UCSD-AML1 (cell line): Measurements from ENCODE around the gene KRT3.

Source experiments
- DNase-seq: peaks from one replicate; lab custom pipeline; 2025; ENCODE audit not compliant: unreplicated experiment; lab: John Stamatoyannopoulos, UW

The KRT3 gene

DNA sequence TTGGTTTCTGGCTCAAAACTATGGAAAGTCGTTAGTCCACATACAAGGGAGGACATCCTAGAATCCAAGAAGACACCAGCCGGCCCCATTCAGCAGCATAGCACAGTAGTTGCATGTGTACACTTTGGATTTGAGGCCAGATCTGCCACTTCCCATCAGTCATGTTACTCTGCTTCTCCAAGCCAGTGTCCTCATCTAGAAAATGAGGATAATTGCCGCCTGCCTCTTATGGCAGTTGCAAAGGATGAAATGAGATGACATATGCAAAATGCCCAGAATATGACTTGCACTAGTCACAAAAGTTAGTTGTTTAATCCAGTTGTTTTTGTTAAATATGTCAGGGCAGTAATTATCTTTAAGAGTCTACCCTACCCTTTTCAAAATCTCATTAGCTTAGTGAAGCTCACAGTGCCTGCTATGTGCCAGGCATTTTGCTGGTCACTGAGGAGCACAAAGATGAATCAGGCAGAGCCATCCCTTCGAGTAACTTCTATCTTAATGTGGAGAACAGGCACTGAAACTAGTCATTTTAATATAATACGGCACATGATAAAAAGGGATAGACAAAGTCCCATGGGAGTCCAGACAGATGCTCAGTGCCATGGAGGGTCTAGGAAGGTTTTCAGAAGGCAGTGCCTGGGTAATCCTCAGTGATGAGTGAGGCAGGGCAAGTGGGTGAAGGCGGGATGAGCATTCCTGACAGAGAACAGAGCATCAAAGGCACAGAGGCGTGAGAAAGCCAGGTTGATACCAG is 12.2 kb downstream of the KRT3 start:
- no peak for DNase-seq

DNA sequence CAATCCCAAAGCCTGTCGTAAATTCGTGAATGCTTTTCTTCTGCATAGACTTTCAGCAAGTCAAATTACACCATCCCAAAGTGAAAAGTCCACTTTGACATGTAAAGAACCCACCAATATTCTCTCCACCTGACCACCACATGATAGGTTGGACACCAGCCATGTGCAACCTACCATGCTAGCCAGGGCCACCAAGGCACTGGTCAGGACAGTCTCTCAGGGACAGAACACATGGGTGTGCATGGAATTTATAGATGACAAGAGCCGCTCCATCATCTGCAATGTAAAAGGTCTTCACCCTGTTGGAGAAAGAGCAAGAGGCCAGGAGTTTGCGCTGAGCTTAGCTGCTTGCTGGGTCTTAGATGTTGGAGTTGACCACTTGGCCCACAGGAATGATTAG is 13.4 kb downstream of the KRT3 start:
- DNase-seq = no peak

DNA sequence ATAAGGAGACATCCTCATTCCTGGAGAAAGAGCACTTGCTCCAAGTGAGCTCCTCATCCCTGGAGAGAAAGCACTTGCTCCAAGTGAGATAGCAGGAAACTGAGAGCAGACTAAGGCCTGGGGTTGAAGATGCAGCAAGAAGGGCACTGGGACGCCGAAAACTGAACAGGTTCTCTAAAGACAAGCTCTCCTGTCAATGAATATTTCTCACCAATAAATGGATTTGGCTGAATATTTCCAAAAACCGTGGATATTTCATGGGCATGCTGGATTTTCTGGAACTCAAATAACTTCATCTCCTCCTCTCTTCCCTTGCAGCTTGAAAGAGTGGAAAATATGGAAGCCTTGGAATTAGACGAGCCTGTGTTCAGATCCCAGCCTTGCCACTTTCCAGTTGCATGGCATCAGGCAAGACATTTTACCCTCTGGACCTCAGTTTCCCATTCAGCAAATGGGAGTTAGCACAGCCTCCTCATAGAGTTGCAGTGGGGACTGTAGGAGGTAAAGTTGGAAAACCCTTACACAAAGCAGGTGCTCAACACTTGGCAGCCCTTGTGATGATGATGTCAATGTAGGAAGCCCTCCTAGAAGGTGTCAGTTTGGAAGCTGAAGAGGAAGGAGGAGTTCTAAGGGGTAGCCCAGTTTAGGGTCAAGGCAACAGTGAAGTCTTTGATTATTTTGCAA is 14.4 kb downstream of the KRT3 start:
- DNase-seq = no peak

DNA sequence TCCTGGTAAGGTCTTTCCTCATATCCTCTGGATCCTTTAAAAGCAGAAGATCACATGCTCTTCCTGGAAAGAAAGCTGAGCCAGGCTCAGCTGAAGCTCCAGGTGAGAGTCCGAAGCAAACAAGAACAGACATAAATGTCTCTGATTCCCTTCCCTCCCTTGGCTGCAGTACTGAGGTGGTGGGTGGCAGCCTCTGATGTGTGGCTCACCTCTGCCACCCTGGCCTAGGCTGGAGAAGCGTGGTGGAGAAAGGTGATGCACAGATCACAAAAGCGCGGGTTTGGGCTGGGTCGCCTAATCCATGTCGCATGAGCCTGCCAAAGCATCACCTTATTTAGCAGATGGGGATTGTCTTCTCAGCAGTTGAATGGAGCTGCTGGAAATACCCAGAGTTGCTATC is 16.0 kb downstream of the KRT3 start:
- DNase-seq = no peak

DNA sequence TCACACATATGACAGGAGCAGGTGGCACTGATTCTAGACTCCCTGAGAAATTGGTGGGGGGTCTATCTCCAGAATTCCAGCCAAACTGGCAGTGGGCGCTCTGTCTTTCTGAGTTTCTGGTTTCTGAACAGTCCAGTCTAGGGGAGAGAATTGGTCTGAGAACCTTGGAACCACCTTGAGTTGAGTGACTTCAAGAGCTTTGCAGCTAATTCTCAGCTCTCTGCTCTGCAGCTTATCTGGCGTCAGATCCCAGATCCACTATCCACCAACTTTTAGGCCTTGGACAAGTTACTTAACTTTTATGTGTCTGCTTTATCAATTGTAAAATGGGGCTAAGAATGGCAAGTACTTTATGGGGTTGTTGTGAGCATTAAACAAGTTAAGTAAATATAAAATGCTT is 17.1 kb downstream of the KRT3 start:
- DNase-seq = no peak

DNA sequence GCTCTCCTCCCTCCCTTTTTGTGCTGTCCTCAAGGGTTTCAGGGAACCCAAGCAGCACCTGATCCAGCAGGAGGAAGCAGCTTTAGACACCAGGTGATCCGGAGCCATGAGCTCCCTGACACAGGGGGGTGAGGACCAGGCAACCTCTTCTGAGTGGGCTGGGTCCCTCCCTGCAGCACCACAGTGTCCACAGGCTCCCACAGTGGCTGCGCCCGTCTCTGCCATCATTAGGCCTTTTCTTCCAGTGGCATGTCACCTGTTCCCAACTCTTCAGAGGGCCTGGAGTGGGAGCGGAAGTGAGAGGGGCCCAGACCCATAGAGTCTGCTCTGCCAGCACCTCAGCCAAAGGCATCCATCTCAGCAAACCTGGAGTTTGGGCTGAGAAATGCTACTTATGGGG is 18.4 kb downstream of the KRT3 start:
- DNase-seq = no peak

DNA sequence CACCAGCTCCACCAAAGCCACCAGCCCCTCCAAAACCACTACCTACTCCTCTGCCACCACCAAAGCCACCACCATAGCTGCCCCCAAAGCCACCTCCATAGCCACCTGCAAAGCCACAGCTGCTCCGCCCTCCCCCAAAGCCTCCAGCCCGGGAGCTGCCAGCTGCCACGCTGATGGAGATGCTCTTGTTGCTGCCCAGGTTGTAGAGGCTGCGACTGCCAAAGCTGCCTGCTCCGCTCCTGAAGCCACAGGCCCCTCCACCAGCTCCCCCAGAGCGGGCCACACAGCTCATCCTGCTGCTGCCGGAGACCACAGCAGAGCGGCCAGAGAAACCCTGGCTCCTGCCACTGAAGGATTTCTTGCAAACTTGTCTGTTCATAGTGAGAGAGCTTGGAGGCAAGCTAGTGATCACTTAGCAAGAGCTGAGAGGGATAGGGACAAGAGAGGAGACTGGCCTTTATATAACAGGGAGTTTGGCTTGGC is 19.0 kb downstream of the KRT3 start, which contains the start of gene KRT76:
Gene KRT76 (minus strand): TSS at position 433 of the 483 bp plus-strand sequence. CDS start 54 bp downstream, at position 379.
- no peak for DNase-seq

DNA sequence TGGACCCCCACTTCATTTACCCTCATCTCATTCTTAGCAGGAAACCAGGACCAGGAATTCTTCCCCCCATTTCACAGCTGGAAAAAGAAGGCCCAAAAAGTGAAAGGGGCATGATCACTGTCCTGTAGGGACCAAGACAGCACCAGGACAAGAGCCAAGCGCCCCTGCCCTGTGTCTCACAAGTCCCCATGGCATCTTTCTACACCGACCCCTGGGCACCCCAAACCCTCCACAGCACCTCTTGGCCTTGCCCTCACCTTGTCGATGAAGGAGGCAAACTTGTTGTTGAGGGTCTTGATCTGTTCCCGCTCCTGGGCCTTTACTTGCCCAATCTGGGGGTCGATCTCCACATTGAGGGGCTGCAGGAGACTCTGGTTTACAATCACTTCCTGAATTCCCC is 19.5 kb downstream of the KRT3 start:
- no peak for DNase-seq

DNA sequence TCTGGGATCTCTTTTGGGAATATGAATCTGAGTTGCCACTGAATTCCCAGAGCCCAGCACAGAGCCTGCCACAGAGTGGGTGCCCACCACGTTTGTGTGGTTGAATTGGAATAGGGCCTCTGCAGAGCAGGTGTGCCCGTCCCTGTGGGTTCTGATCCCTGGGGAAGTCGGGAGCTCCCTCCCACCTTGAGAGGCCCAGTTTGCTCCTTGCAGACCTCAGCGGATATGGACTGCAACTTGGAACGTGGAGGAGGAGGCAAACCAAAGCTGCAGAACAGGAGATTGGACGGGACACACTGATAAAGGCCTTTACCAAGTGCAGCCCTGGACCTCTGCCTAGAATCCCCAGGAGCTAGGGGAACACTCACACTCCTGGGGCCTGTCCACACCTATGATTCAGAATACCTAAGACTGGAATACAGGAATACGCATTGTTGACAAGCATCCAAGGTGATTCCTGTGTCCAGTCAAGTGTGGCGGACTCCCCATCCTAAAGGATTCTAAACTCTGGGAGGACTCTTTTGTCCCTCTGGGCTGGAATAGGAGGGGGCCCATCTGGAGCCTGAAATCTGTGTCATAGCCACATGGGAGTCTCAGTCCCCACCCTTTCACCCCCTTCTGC is 21.2 kb downstream of the KRT3 start:
- no peak for DNase-seq

DNA sequence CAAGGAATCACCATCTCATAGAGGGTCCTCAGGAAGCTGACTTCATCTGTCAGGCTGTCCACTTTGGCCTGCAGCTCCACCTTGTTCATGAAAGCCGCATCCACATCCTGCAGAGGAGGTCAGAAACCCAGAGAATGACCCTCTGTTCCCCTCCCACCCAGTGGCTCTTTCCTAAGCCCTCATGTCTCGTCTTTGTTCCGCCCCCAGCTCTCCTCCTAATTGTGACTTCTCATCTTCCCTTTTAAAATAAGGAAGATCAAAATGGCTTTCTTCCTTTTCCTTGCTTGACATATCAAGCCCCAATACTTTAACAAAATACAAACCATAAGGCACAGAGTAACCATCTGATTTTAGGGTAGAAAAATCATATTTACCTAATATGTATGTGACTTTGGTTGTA is 23.1 kb downstream of the KRT3 start:
- DNase-seq = no peak

DNA sequence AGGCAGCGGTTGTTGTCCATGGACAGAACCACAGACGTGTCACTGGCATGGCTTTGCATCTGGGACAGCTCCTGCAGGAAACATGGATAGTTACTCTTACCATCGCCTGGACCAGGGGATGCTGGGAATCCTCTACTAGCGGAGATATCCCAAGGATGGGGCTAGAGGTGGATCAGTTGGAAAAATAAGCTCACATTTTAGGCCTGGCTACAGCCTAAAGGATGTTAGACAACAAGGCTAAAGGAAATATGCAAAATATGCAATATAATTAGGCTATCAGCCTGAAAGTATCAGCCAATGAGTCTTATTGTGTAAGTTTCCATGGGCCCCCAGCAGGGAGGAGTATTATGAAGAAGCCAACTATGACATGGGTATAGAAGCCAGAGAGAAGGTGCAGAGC is 23.7 kb downstream of the KRT3 start:
- DNase-seq = no peak

DNA sequence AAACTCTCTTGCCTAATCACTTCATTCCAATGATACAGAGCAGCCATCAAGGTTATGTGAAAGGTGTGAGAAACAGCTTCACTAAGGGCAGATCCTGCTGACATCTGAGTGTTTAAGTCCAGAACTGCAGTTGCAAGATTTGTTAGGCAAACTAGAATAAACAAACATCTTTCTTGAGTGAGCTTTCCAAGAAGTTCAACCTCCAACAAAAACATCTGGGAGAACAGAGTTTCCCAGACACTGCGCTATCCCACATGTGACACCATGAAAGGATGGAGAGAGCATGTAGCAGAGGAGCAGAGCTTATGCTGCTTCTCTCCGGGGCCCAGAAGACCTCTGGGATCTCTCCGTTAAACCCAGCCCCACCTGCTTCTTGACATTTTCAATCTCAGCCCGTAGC is 24.4 kb downstream of the KRT3 start:
- DNase-seq = no peak

DNA sequence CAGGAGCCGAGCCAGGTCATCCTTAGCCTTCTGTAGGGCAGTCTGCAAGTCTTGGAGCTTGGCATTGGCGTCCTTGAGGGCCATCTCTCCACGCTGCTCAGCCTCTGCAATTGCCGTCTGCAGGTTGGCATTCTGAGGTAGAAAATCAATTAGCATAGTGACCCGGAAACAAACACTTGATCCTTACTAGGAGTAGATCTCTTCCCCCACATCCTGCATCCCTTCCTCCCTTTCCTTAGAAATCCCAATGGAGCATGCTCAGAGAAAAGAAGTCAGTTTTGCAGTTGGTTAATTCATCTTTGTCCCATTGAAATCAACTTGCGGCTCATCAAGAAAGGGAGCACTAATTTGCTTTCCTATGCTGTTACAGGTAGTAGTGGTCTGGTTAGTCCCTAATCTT is 24.8 kb downstream of the KRT3 start:
- DNase-seq = no peak

DNA sequence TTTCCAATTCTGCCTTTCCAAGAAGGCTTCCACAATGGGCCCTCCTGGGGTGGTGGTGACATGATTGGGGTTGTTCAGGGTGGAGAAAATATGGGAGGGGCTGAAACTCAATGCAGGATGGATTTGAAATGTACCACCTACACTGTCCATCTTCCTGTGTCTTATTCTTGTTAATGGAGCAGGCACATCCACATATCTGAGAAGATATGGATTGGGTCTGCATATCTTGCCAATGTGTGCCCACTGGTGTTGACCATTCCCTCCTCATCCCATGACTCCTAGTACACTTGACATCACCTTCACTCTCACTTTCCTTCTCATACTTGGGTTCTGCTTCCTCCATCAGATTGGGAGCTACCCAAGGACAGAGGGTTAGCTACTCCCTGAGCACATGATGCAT is 26.0 kb downstream of the KRT3 start:
- no peak for DNase-seq

DNA sequence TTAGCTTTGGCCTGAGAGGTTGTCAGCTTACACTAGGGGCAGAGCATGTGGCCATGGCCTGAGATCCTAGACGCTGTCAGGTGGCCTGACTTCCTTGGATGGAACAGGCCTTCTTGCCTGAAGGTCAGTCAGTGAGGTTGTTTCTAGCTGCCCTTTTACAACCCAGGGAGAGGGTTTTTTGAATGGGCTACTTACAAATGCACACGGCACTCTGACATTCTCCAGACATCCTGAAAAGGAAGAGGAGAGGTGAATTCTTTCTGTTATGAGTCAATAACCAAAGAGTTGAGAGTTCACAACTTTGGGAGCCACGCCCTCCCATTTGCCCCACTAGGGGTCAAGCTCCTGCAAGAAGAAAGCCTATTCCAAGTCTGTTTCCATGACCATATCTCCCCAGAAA is 26.6 kb downstream of the KRT3 start:
- no peak for DNase-seq

DNA sequence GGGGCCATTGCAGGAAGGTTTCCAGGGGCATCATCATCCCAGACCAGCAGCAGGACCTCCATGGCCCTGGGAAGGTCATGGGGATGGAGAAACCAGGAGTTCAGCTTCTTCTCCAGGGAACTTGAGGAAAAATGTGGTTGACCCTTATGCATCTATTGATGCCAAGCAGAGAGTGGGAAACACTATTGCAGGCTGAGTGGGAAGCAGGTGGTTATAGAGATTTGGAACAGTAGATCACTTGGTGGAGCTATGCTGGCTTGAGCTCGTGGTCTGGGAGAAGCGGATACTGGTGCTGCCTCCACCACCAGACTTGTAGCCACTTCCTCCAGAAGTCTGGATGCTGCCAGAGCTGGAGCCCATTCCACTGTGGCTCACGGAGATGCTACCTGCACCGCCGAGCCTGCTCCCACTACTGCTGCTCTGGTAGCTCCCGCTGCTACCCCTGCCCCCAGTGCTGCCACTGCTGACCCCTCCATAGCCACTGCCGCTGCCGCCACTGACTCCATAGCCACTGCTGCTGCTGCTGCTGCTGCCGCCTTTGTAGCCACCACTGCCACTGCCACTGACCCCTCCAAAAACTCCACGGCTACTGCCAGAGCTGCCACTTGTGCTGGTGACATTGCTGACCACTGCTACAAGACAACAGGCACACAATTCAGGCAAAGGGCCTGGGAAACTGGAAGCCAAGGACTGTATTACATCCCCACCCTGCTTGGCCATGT is 27.3 kb downstream of the KRT3 start:
- DNase-seq = no peak

DNA sequence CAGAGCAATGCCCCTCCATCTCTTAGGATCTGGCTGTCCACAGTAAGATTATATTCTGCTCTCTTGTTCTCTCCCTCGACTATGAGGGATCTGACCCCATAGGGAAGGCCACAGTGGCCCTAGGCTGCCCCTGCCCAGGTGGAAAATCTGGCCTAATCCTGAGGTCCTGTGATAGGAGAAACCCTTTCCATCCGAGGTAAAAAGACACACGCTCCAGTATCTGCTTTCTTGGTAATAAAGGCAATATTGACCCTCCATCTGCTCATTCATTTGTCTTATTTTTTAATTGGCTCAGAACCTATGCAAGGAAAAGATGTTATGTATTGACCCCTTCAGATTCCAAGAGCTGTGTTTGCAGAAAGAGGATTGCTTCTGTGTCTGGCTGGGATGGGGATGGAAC is 28.5 kb downstream of the KRT3 start:
- no peak for DNase-seq

DNA sequence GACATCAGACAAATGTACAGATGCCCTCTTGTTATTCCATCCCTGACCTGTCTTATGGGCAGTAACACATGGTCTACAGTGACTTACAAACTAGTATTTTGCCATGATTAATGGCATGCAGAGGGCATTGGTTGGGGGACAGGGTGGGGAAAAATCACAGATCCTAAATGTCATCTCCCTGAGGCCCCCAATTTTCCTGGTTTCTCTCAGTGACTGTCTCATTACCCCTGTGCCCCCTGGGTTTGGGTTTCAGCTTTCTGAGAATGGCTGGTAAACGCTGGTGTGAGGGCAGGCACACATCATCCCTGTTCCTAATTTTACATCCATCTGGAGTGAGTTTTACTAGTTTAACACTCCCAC is 28.9 kb downstream of the KRT3 start:
- no peak for DNase-seq

DNA sequence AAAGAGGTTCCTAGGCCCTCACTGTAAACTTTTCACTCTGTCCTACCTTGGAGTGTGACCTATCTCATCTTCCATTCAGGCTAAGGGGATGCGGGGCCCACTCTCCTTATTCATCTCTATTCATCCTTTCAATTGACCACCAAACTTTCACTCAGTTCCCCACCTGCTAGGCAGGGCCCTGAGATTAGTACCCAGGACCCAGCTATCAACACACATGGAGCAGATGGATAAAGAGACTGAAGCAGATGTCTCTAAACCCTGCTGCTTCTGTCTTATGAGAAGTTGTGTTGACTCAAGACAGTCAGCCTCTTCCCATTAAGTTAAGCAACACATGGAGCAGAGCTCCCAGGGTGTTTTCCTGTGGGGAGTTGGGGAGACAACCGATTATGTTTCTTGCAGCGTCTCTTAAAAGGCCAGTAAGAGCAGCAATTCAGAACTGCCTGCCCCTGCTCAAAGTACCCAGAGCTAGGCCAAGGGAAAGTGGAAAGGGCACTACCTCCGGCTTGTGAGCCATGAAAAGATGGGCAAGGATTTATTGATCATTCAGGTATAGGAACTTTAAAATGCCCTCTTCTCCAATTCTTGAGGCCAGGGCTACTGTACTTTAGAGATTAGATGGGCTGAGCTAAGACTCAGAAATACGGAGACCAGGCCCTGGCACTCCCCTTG is 29.4 kb downstream of the KRT3 start:
- no peak for DNase-seq

DNA sequence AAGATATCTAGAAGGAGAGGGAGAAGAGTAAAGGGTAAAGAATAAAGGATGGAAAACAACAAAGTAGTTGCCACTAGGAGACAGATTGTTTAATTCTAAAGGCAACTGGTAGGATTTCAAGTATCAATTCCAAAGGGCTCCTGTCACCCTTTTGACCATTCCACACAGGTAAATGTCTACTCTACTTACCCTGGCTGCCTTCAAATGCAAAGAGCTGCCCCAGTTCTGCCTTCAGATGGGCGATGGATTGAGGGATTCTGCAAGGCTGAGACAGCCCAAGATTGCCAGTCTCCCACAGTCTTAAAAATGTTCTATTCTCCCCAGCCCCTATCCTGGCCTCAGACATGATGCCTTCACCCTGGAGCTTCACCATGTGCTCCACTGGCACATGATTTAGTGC is 30.2 kb downstream of the KRT3 start:
- no peak for DNase-seq

DNA sequence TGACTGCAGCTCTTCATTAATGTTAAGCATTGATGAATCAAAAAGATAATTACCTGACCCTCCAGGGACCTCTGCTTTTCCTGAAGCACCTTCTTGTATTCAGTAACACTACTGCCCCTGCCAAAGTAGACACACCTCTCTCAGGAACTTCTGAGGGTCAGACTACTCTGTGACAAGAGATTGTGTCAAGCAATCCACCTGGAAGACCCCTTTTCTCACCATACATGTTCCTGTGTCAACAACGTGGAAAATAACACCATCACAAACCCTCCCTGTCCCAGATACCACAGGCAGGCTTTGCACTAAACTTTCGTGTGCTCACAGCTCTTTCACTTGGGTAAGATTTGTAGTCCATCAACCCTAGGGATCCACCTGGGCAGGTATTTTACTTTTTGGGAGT is 31.9 kb downstream of the KRT3 start:
- no peak for DNase-seq
